HuH-7.5 (cell line): ENCODE results near the gene MAP3K2.

Experiments used
- DNase-seq: peaks from one replicate; pipeline ENCODE4 v3.0.0; 2011; ENCODE audit warnings: low spot score

Gene MAP3K2

DNA sequence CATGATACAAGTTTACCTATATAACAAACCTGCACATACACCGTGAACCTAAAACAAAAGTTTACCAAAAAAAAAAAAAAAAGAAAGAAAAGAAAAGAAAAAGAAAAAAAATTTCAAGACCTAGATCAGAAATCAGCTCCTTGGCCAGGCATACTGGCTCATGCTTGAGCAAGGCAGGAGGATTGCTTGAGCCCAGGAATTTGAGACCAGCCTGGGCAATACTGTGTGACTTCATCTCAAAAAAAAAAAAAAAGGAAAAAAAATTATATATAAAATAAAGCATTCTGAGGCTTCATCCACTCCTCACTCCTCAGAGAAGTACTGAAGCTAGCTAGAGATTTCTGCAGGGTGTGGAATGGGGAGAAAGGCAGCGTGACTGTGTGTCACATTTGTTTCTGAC is 18.7 kb upstream of the MAP3K2 start:
- no peak for DNase-seq

DNA sequence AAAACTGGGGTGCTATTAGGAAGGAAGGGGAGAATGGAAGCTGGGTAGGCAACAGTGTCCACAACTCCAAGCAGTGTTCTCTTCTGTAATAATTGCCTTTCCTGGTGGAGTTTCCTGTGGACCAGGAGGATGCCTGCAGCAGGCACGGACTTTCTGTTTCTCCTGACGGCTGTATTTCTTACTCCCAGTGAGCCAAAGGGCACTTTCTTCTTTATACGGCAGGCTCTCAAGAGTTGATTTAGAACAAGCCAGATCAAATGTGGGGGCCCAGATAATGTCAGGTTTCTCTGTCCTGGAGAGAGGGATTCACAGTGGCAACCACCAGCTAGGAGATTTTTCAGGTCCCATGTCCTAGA is 17.5 kb upstream of the MAP3K2 start:
- no peak for DNase-seq

DNA sequence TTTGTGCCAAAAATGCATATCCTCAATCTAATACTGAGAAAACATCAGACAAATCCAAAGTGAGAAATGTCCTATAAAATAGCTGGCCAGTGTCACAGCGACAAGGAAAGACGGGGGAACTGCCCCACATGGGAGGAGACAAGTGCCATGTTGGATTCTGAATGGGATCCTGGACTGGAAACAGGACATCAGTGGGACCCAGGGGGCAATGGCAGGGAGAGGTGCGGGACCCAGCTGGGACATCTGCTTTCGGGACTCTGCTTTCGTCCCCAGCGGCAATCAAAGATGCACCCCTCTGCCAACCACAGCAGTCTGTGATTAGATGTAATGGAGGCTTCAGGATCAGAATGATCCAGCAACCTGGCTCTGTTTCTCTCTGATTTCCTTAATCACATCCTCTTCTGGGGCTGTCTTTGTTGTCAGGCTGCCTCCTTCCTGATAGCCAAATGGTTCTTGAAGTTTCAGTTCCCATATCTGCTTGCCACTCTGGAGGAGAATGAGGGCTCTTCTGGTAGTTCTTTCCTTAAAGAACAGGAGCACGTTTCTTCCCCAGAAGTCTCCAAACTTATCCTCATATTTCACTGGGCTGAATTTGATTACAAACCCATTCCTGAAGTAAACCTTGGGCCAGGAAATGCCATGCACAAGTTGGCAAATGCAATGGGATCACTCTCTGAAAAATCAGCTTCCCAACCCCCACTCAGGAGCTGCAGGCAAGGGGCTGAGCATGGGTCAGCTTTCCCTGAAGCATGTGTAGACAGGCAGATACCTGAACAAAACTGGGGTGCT is 16.9 kb upstream of the MAP3K2 start:
- no peak for DNase-seq

GRCh38 chr2:127403460-127403859 is 15.7 kb upstream of the MAP3K2 start:
- no peak for DNase-seq

GRCh38 chr2:127401757-127402695 is 14.3 kb upstream of the MAP3K2 start:
- DNase-seq, result no peak

DNA sequence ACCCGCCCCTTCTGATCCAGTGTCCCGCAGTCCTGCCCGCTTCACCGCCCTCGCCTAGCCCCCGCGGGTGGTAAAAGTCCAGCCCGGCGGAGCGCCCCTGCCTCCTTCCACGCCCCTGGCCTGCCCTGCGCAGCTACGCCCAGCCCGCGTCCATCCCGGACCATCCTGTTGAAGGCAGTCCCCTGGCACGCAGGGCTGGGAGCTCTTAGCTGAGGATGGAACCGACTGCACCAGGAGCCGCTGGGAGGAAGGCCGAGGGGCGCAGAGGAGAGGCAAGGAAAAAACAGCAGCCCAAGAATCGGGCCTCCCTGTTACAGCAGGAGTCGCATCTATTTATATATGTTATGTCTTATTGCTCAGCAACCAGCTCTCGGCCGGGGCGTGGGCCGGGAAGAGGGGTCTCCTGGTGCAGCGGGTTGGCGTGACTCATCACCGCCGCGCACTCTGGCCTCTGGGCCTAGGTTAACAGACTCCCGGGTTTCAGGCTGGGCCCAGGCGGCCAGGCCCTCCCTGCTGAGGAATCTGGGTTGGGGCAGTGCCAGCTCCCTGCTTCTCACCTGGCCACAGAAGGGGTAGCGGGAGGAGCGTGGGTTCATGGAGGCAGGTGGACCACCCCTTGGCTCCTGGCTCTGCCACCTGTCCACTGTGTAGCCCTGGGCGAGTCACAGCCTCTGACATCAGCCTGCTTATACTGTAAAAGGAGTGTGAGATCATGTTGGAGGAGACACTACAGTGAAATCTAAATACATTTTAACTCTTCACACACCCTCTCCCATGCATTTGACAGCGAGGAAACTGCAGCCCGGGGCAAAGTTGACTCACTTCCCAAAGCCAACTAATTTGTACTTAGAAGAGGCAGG is 13.4 kb upstream of the MAP3K2 start:
- DNase-seq, result no peak

- no peak for DNase-seq
Measured at GRCh38 chr2:127400533-127400896, 12.7 kb upstream of the MAP3K2 start.

GRCh38 chr2:127398239-127398590 is 10.4 kb upstream of the MAP3K2 start:
- no peak for DNase-seq

- DNase-seq, result no peak
Measured at GRCh38 chr2:127397568-127398238, 9.9 kb upstream of the MAP3K2 start.

- no peak for DNase-seq
Measured at GRCh38 chr2:127394492-127394891, 6.7 kb upstream of the MAP3K2 start.

DNA sequence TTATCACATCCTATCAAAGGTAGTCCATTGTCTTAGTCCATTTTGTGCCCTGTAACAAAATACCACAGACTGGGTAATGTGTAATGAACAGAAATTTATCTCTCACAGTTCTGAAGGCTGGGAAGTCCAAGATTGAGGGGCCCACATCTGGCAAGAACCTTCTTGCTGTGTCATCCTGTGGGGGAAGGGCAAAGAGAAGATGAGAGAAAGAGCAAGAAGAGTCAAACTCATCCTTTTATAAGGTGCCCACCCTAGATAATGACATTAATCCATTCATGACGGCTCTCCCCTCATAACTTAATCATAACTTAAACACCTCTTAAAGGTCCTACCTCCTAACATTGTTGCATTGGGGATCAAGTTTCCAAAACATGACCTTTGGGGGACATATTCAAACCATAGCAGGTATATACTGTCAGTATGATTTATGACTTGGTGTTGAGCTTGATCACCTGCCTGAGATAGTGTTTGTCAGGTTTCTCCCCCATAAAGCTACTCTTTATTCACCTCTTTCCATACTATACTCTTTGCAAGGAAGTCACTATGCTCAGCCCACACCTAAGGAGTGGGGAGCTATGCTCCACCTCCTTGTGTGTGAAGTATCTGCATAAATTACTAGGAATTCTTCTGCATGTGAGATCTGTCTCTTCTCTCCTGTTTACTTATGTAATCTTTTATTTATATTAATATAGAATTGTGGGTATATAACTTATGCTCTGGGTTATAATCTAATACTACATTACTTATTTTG is 5.2 kb upstream of the MAP3K2 start:
- DNase-seq, result no peak

- no peak for DNase-seq
Measured at GRCh38 chr2:127392133-127392827, 4.5 kb upstream of the MAP3K2 start.

DNA sequence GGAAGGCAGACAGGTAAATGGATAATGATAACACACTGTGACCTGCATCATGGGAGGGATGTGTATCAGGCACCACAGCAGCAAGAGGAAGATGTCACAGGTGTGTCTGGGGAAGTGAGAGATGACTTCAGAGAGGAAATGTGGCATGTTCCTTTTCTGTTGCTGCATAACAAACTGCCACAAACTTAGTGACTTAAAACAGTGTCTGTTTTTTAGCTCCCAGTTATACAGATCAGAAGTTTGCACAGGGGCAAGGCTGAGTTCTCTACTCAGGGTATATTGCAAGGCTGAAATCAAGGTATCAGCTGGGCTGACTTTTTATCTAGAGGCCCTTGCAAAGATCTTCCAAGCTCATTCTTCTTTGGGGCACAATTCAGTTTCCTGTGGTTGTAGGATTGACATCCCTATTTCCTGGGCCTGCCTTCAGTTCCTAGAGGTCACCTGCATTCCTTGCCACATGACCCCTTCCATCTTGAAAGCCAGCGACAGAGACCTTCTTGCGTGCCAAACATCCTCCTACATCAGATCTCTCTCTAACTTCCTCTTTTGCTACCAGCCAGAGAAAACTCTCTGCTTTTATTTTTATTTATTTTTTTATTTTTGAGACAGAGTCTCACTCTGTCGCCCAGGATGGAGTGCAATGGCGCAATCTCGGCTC is 2.1 kb upstream of the MAP3K2 start:
- DNase-seq, result no peak

DNA sequence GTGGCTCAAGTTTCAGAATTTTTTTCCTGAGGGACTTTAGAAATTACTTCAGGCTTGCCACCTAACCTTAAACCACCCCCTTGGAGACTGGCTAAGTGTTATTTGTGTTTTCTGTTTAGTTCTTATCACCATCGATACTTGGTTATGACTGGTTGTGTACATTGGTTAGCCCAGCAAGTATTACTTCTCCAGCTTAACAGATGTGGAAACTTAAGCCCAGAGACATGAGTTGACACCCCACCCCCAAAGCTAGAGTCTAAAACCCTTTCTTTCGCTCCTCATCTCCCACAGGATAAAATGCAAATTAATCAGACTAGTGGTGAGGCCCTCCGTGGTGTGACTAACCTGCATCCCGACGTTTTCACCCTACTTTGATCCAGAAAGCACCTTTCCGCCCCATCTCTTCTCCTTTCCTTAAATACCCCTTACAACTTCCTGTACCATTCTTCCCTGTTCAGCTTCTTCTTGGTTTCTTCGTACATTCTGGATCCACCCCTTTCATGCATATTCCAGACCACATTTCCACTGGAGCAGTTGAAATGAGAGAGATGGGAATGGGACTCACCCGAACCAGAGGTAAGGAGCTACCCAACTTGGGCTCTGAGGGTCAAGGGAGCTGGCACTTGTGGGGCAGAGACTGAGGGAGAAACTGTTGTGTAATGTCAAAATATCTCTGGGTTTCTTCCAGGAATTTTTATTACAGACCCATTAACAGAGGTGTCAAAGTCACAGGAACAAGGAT is 819 bp upstream of the MAP3K2 start:
- DNase-seq, result no peak

- peak; percentile 62 for DNase-seq
Measured at GRCh38 chr2:127386764-127387654, 766 bp downstream of the MAP3K2 start.

- no peak for DNase-seq
Measured at GRCh38 chr2:127386246-127386645, 1.5 kb downstream of the MAP3K2 start.

DNA sequence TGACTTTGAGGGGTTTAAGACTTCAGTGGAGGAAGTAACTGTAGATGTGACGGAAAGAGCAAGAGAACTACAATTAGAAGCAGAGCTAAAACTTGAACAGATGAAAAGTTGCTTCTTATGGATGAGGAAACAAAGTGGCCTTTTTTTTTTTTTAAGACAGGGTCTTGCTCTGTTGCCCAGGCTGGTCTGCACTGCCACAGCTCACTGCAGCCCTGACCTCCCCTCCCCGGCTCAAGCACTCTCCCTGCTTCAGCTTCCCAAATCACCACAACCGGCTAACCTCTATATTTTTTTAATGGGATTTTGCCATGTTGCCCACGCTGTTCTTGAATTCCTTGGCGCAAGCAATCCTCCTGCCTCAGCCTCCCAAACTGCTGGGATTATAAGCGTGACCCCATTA is 3.2 kb downstream of the MAP3K2 start:
- DNase-seq, result no peak

DNA sequence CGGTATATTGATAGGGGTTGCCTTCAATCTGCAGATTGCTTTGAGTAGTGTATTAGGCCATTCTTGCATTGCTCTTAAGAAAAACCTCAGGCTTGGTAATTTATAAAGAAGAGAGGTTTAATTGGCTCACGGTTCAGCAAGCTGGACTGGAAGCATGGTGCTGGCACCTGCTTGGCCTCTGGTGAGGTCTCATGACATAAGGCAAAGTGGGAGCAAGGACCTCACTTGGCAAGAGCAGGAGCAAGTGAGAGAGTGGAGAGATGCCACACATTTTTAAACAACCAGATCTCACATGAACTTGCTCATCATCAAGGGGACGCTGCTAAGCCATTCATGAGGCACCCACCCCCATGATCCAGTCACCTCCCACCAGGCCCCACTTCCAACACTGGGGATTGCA is 4.9 kb downstream of the MAP3K2 start:
- DNase-seq, result no peak
